ENCODE measurements around the gene ZBTB25. TPM values are rescaled to one million over a fixed set of nuclear protein-coding genes. Genes with fewer than 3 reads are reported as not detected.

Gene ZBTB25
- total and polyA plus RNA-seq, 10 of the 15 experiments (the other 5 are each of a cell fraction or from before 2014, with no cell fraction given): 4.1 to 33.9 (median 9.7) TPM

DNA sequence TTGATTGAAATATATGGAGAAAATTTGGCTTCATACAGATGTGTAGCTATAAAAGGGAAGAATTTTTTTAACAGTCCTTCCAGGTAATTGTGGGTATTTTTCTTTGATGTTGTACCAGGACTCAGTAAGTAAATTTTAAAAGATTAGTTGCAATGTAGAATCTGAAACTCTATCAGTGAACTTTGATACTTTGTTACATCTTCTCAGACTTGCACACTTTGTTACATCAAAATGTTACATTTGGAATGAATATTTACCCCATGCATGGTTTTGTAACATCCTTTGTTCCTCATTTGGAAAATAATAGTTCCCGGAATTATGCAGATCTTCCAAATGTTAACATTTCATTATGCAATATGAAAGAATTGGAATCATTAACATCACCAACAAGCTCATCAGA, 101.7 kb downstream of the ZBTB25 start:
- DNase-seq (ENCODE audit: low read depth, low spot score) (no peak), ATAC-seq (no peak), FAIRE-seq (no peak)
- WGBS (ENCODE audit: insufficient coverage, insufficient replicate concordance, low lambda C conversion rate, missing lambda C conversion rate): 95% methylated on average over 1 of the region's 1 CpG
- Histone ChIP-seq H3K27me3 (replicated peaks in 1 of 2; ENCODE audit: control insufficient read depth in 2 of 2, insufficient read depth in 2 of 2, low read length in 1 of 2) (no peaks in the 10 kb centered on the region), H3K27ac (ENCODE audit: control insufficient read depth, insufficient read depth) (no peak overlapping the region), H2AFZ (ENCODE audit: control insufficient read depth, low read depth, low read length) (no peak overlapping the region), H3K9ac (ENCODE audit: control insufficient read depth, insufficient read depth, low read length) (no peak overlapping the region), H3K4me3 (no peak overlapping the region), H4K20me1 (ENCODE audit: control insufficient read depth, insufficient read depth) (no peaks in the 10 kb centered on the region), H3K79me2 (ENCODE audit: control insufficient read depth, insufficient read depth, low read length) (peaks cover 40% of the 10 kb centered on the region), H3K4me1 (ENCODE audit: control insufficient read depth, insufficient read depth, low read length) (no peaks in the 10 kb centered on the region), H3K36me3 (ENCODE audit: control insufficient read depth in 2 of 2, insufficient read depth in 2 of 2, low read length in 1 of 2) (peaks cover 3 to 17% of the 10 kb centered on the region in 2 experiments), H3K4me2 (ENCODE audit: control insufficient read depth, insufficient read depth) (no peak overlapping the region), H3K9me3 (replicated peaks; ENCODE audit: control insufficient read depth, insufficient read depth, low read length) (no peaks in the 10 kb centered on the region)
- SMC1A ChIA-PET (ENCODE audit: uncharacterized antibody, unreplicated experiment): interaction anchor here (0.6 to 2.8 kb wide), 11 partner anchors 10 to 99 kb away, joined by 3 to 11 read pairs (median 3); no protein-coding TSS in a partner anchor
- RAD21 ChIA-PET (ENCODE audit: unreplicated experiment): interaction anchor here (1.5 to 2.3 kb wide), 2 partner anchors 14 to 64 kb away, joined by 5 to 6 read pairs; partner anchors contain the start of gene MTHFD1
- CTCF ChIA-PET: interaction anchor here (1.0 to 4.7 kb wide), 5 partner anchors 9 to 77 kb away, joined by 3 to 25 read pairs (median 6); no protein-coding TSS in a partner anchor
- intact Hi-C loops (cut with micrococcal nuclease; ENCODE audit: unreplicated experiment) (no loop called here), in situ Hi-C loops (cut with MboI) (no loop called here)
- TF ChIP-seq POLR2A (IDR thresholded peaks at IDR 0.05; ENCODE audit: low read depth, low read length): no peak
- no peak for TF ChIP-seq RFX5 (IDR thresholded peaks at IDR 0.05; ENCODE audit: low read depth, low read length)
- TF ChIP-seq RCOR1 (conservative IDR thresholded peaks at IDR 0.05; ENCODE audit: low read depth, low read length): no peak
- no peak for TF ChIP-seq RELA (IDR thresholded peaks at IDR 0.05; ENCODE audit: borderline replicate concordance, partially characterized antibody)
- TF ChIP-seq CBX3 (IDR thresholded peaks at IDR 0.05; ENCODE audit: borderline replicate concordance, low read depth): no peak
- TF ChIP-seq, protein P1, sequence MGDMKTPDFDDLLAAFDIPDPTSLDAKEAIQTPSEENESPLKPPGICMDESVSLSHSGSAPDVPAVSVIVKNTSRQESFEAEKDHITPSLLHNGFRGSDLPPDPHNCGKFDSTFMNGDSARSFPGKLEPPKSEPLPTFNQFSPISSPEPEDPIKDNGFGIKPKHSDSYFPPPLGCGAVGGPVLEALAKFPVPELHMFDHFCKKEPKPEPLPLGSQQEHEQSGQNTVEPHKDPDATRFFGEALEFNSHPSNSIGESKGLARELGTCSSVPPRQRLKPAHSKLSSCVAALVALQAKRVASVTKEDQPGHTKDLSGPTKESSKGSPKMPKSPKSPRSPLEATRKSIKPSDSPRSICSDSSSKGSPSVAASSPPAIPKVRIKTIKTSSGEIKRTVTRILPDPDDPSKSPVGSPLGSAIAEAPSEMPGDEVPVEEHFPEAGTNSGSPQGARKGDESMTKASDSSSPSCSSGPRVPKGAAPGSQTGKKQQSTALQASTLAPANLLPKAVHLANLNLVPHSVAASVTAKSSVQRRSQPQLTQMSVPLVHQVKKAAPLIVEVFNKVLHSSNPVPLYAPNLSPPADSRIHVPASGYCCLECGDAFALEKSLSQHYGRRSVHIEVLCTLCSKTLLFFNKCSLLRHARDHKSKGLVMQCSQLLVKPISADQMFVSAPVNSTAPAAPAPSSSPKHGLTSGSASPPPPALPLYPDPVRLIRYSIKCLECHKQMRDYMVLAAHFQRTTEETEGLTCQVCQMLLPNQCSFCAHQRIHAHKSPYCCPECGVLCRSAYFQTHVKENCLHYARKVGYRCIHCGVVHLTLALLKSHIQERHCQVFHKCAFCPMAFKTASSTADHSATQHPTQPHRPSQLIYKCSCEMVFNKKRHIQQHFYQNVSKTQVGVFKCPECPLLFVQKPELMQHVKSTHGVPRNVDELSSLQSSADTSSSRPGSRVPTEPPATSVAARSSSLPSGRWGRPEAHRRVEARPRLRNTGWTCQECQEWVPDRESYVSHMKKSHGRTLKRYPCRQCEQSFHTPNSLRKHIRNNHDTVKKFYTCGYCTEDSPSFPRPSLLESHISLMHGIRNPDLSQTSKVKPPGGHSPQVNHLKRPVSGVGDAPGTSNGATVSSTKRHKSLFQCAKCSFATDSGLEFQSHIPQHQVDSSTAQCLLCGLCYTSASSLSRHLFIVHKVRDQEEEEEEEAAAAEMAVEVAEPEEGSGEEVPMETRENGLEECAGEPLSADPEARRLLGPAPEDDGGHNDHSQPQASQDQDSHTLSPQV (IDR thresholded peaks at IDR 0.05): no peak
- no peak for TF ChIP-seq BCL11A (IDR thresholded peaks at IDR 0.05; ENCODE audit: low read depth, low read length)
- no peak for TF ChIP-seq RAD51 (IDR thresholded peaks at IDR 0.05)
- TF ChIP-seq CBFB (IDR thresholded peaks at IDR 0.05; ENCODE audit: low read depth): no peak
- no peak for TF ChIP-seq LARP7 (IDR thresholded peaks at IDR 0.05)
- no peak for TF ChIP-seq SPI1 (IDR thresholded peaks at IDR 0.05; ENCODE audit: borderline replicate concordance, insufficient read depth, low read depth, low read length)
- TF ChIP-seq SIX5 (IDR thresholded peaks at IDR 0.05; ENCODE audit: low read depth, low read length, severe bottlenecking): no peak
- no peak for TF ChIP-seq NR2C1 (IDR thresholded peaks at IDR 0.05)
- no peak for TF ChIP-seq ESRRA (IDR thresholded peaks at IDR 0.05; ENCODE audit: low read length)
- no peak for TF ChIP-seq MYB (IDR thresholded peaks at IDR 0.05; ENCODE audit: borderline replicate concordance, low read depth, low read length)
- TF ChIP-seq WRNIP1 (IDR thresholded peaks at IDR 0.05; ENCODE audit: borderline replicate concordance, low read depth, low read length): no peak
- TF ChIP-seq, protein P2, sequence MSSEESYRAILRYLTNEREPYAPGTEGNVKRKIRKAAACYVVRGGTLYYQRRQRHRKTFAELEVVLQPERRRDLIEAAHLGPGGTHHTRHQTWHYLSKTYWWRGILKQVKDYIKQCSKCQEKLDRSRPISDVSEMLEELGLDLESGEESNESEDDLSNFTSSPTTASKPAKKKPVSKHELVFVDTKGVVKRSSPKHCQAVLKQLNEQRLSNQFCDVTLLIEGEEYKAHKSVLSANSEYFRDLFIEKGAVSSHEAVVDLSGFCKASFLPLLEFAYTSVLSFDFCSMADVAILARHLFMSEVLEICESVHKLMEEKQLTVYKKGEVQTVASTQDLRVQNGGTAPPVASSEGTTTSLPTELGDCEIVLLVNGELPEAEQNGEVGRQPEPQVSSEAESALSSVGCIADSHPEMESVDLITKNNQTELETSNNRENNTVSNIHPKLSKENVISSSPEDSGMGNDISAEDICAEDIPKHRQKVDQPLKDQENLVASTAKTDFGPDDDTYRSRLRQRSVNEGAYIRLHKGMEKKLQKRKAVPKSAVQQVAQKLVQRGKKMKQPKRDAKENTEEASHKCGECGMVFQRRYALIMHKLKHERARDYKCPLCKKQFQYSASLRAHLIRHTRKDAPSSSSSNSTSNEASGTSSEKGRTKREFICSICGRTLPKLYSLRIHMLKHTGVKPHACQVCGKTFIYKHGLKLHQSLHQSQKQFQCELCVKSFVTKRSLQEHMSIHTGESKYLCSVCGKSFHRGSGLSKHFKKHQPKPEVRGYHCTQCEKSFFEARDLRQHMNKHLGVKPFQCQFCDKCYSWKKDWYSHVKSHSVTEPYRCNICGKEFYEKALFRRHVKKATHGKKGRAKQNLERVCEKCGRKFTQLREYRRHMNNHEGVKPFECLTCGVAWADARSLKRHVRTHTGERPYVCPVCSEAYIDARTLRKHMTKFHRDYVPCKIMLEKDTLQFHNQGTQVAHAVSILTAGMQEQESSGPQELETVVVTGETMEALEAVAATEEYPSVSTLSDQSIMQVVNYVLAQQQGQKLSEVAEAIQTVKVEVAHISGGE (CRISPR knock-in tag; IDR thresholded peaks at IDR 0.05): no peak
- no peak for TF ChIP-seq PML (IDR thresholded peaks at IDR 0.05; ENCODE audit: low read length)
- POLR2A ChIA-PET: interaction anchor here (0.6 to 1.7 kb wide), 6 partner anchors 10 to 379 kb away, joined by 3 to 11 read pairs (median 3); partner anchors contain the start of gene MTHFD1
- BruUV-seq (replicated peaks): no TSS peak

All from GM12878 (cell line).